ENCODE measurements around the gene AFAP1L2. TPM values are rescaled to one million over a fixed set of nuclear protein-coding genes. Genes with fewer than 3 reads are reported as not detected.
A peak's percentile ranks its signal among the peaks of the same experiment; 100 is the strongest.

AFAP1L2 gene
- total and polyA plus RNA-seq, 12 donors: 2.9 to 5.0 (median 4.3) TPM

DNA sequence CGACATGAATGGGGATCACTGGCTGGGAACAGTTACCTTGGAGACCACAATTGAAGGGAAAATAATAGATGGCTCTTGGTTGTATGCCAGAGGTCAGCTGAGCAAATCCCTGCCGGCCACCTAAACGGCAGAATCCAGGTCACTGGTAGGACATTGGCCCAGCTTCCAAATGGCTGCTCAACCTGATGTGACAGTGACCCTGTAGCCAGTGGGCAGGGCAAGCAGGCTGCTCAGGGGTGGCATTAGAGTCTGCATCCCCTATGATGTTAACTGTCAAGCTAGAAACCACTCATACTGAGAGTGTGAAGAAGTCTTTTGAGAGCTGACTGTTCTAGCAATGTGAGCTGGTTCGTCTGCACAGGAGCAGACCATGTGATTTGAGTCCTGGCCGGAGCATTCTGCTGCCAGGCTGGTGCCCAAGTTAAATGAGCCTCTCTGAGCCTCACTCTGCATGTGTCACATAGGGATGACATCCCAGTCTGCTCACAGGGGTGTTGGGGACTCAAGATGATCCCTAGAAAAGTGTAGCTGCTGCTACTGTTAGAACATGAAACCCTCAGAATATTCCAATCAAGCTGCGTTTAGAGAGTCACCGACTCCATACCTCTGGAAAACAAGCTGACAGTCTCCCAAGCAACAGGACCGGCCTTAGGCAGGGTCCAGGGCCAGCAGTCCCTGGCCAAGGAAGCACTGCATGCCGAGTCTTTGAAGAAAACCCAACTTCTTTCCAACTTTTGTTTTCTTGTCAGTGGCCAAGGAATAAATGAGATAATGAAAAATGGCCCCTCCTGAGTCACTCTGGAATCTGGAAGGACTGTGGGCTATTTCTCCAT, 95.6 kb downstream of the AFAP1L2 start:
- WGBS, 2 donors: 59 to 63% methylated on average over 9 of the region's 9 CpGs
- DNase-seq (no peak), ATAC-seq (peak in 1 of 8 donors; percentile 8)
- TF ChIP-seq, protein P1, sequence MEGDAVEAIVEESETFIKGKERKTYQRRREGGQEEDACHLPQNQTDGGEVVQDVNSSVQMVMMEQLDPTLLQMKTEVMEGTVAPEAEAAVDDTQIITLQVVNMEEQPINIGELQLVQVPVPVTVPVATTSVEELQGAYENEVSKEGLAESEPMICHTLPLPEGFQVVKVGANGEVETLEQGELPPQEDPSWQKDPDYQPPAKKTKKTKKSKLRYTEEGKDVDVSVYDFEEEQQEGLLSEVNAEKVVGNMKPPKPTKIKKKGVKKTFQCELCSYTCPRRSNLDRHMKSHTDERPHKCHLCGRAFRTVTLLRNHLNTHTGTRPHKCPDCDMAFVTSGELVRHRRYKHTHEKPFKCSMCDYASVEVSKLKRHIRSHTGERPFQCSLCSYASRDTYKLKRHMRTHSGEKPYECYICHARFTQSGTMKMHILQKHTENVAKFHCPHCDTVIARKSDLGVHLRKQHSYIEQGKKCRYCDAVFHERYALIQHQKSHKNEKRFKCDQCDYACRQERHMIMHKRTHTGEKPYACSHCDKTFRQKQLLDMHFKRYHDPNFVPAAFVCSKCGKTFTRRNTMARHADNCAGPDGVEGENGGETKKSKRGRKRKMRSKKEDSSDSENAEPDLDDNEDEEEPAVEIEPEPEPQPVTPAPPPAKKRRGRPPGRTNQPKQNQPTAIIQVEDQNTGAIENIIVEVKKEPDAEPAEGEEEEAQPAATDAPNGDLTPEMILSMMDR (IDR thresholded peaks at IDR 0.05): no peak
- H3K27me3 ChIP-seq: no peaks in the 10 kb centered on the region
- H3K36me3 ChIP-seq: peaks cover 0 to 24% (median 0%) of the 10 kb centered on the region in 9 donors
- H3K4me1 ChIP-seq: peaks cover 7 to 35% (median 25%) of the 10 kb centered on the region in 9 donors
- intact Hi-C loops (cut with DNase I): loop anchor here in 8 of 10 donors (5.0 to 10.0 kb wide), 6 partner anchors 126 to 516 kb away; partner anchors contain the start of gene FHIP2A (in 1 of the 8)
- H3K9me3 ChIP-seq: peaks cover 0 to 3% (median 0%) of the 10 kb centered on the region in 11 donors
- H3K27ac ChIP-seq: no peak overlapping the region
- no peak overlapping the region for H3K4me3 ChIP-seq

- no peaks in the 10 kb centered on the region for H3K27me3 ChIP-seq
- WGBS, 2 donors: 70 to 82% methylated on average over 10 of the region's 10 CpGs
- peaks cover 7 to 39% (median 27%) of the 10 kb centered on the region in 9 donors for H3K4me1 ChIP-seq
- no peak overlapping the region for H3K27ac ChIP-seq
- intact Hi-C loops (cut with DNase I): loop anchor here in 8 of 10 donors (5.0 to 10.0 kb wide), 6 partner anchors 127 to 517 kb away; partner anchors contain the start of gene FHIP2A (in 1 of the 8)
- H3K36me3 ChIP-seq: peaks cover 0 to 17% (median 0%) of the 10 kb centered on the region in 9 donors
- DNase-seq (no peak), ATAC-seq (no peak)
- H3K9me3 ChIP-seq: no peaks in the 10 kb centered on the region
- TF ChIP-seq, protein P1 (IDR thresholded peaks at IDR 0.05): no peak
- H3K4me3 ChIP-seq: no peak overlapping the region
Measured at GRCh38 chr10:114307731-114308130, 96.6 kb downstream of the AFAP1L2 start.

DNA sequence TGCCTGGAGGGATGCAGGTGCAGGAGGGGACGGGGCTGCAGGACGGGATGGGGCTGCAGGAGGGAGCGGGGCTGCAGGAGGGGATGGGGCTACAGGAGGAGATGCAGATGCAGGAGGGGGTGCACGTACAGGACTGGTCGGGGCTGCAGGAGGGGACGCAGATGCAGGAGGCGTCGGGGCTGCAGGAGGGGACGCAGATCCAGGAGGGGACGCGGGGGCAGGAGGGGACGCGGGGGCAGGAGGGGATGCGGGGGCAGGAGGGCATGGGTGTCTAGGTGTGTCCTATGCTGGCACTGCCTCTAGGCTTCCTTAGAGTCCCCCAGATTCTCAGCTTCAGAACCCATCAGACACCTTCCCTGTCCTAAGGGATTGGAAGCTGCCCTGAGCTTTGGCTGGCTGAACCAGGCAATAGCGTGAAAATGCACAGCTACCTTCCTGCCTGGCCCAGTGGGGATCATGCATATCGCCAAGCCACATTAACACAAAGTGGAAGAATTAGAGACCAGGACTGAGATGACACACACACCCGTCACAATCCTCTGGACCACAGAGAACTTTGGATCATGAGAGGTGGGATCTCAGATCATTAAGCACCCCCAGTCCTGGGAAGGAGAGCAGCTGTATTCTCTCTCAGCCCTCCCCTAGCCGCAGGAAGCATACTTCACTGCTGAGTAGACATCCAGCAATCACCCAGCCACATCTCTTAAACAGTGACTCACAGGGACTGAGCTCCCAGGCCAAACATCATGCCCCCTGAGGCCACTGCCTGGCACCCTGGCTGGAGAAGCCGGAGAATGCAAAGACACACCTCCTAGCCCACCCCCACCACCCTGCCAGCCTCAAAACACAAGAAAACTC, 98.0 kb downstream of the AFAP1L2 start:
- H3K9me3 ChIP-seq: no peaks in the 10 kb centered on the region
- no peak overlapping the region for H3K27ac ChIP-seq
- H3K36me3 ChIP-seq: peaks cover 0 to 9% (median 0%) of the 10 kb centered on the region in 9 donors
- no peaks in the 10 kb centered on the region for H3K27me3 ChIP-seq
- DNase-seq (no peak), ATAC-seq (no peak)
- TF ChIP-seq, protein P1 (IDR thresholded peaks at IDR 0.05): no peak
- 94 to 95% methylated on average over 10 to 18 of the region's 19 CpGs for WGBS, 2 donors
- no peak overlapping the region for H3K4me3 ChIP-seq
- intact Hi-C loops (cut with DNase I): loop anchor here in 8 of 10 donors (5.0 to 10.0 kb wide), 6 partner anchors 128 to 518 kb away; partner anchors contain the start of gene FHIP2A (in 1 of the 8)
- H3K4me1 ChIP-seq: peaks cover 7 to 50% (median 28%) of the 10 kb centered on the region in 9 donors

DNA sequence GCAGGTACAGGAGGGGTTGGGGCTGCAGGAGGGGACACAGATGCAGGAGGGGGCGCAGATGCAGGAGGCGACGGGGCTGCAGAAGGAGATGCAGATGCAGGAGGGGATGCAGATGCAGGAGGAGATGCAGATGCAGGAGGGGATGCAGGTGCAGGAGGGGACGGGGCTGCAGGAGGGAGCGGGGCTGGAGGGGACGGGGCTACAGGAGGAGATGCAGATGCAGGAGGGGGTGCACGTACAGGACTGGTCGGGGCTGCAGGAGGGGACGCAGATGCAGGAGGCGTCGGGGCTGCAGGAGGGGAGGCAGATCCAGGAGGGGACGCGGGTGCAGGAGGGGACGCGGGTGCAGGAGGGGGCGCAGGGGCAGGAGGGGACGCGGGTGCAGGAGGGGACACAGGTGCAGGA, 98.8 kb downstream of the AFAP1L2 start:
- Histone ChIP-seq H3K36me3 (peaks cover 0 to 13% (median 0%) of the 10 kb centered on the region in 9 donors), H3K27me3 (no peaks in the 10 kb centered on the region), H3K9me3 (no peaks in the 10 kb centered on the region), H3K4me3 (no peak overlapping the region), H3K27ac (no peak overlapping the region), H3K4me1 (peaks cover 7 to 50% (median 28%) of the 10 kb centered on the region in 9 donors)
- intact Hi-C loops (cut with DNase I): loop anchor here in 9 of 10 donors (2.0 to 10.0 kb wide), 7 partner anchors 121 to 519 kb away; partner anchors contain the start of gene FHIP2A (in 1 of the 9)
- TF ChIP-seq, protein P1 (IDR thresholded peaks at IDR 0.05): no peak
- no peak for ATAC-seq
- DNase-seq: no peak
- 89 to 95% methylated on average over 16 to 18 of the region's 18 CpGs for WGBS, 2 donors

All from heart right ventricle (tissue), 16 donors.